HG02763 (cell line): ENCODE data around the gene IRX4.
"Not testable (repeated sequence)": the region's sequence is repeated elsewhere in the genome, so short reads cannot be mapped to it uniquely, and the experiment has no call there.

ENCODE experiments used
- ATAC-seq: cut with Tn5 transposase; IDR thresholded peaks from one replicate; pipeline ENCODE4 v1.9.1; 2021; ENCODE audit warnings: mild to moderate bottlenecking, moderate library complexity; ENCODE audit not compliant: unreplicated experiment

The IRX4 gene

DNA sequence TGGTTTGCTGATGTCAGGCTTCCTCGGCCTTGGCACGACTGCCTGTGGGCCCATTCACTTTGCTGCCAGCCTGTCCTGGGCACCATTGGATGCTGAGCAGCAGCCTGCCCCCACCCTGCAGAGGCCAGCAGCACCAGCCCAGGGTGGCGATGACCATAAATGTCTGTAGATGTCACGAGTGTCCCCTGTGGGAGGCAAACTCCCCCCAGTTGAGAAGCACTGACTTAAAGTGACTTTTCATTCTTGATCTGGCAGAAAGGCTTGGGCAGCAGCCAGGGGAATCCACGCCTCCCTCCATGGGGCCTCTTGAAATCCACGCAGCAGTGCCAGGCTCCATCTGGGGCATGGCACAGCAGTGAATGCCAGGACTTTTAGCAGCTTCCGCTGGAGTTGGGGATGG, 21.8 kb downstream of the IRX4 start:
- no peak for ATAC-seq

DNA sequence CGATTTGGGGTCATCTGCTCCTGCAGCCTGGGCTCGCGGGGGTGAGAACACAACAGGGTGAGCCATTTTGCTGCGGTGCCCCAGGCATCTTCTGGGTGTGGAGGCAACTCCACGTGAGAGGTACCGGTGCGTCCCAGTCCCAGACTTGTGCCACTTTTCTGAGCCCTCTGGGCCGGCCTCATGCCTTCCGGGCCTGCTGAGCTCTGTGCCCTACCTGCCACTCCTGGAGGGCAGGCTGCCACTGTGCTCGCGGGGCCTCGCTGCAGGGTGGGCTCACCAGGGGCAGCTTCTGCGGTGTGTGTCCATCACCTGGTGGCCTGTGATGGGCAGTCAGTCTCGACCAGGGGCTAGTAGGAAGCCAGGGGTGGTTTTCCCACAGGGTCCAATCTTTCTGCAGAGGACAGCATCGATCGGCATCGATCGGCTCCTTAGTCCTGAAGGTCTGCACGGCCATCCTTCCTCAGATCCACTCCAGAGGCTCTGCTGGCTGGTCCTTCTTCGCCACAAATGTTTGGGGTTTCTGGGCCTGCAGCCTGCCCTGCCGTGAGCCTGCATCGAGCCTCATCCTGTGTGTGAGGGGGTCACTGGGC, 22.6 kb downstream of the IRX4 start:
- no peak for ATAC-seq

DNA sequence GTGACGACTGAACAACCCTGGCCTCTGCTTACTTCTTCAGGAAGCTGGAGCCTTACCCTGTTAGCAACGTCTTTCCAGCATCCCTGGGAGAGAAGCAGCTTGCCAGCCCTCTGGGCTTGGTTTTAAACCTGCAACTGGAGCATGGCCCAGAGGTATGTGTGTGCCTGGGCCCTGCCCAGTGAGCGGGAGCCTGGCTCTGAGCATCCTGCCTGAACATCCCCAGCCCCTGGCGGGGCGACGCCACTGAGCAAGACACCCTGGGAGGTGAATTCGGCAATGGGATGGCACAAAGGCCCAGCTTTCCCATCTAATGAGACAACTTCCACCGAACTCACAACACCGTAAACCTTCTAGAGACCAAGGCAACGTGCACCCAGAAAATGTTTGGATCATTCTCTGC, 23.6 kb downstream of the IRX4 start:
- ATAC-seq, result no peak

DNA sequence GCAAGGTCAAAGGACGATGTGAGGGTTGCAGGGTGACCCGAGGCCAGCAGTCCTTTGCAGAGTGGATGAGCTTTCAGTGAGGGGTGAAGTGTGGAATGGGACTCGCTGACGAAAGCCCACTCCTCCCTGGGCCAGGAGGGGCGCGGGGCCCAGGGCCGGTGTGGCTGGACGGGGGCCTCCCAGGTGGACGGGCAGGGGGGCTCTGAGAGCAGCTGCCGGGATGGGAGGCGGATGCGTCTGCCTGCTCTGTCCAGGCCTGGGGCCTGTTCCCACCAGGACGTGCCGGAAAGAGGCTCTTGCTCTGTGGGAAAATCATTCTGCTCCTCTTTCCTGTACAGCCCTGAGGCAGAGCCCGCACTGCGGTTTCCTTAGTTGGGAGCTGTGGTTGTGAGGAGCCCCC, 24.3 kb downstream of the IRX4 start:
- no peak for ATAC-seq

DNA sequence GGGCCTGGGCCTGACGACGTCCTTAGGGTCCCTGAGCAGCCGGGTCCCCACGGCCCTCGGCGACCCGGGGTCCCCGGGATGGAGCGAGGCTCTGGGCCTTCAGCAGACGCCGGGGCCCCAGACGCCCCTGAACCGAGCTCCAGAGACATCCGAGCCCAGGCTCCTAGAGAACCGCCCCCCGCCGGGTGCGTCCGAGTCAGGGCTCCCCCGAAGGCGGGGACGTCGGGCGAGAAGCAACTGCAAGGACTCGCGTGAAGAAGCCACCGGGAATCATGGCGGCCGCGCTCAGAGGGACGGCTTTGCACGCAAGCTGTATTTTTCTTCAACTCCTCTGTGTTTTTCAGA, 25.5 kb downstream of the IRX4 start:
- no peak for ATAC-seq

DNA sequence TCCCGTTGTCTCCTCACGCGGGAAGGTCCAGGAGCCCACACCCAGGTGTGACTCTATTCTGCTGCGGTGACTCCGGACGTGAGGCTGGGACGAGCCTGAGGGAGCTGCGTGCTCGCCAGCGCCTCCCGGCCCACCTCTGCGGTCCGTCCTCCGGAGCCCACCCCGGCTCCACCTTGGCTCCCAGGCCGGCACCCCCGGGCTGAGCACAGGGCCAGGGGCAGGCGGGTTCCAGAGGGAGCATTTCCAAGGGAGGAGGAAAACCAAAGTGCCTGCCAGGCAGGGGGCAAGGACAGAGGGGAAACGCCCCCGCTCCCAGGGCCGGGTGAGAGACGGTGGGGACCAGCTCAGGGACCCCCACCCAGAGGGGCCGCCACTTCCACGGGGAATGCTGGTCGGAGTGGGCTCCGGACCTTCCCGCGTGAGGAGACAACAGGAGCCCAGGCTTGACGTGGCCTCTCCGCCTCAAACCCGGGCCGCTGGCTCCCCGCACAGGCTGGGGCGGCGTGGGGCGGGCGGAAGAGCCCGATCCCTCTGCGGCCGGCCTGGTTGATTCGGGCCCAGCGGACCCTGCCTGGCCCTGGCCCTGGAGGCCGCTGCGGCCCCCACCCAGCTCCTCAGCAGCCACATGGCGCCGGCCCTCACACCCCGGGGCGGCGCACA, 26.0 kb downstream of the IRX4 start:
- ATAC-seq, result no peak

DNA sequence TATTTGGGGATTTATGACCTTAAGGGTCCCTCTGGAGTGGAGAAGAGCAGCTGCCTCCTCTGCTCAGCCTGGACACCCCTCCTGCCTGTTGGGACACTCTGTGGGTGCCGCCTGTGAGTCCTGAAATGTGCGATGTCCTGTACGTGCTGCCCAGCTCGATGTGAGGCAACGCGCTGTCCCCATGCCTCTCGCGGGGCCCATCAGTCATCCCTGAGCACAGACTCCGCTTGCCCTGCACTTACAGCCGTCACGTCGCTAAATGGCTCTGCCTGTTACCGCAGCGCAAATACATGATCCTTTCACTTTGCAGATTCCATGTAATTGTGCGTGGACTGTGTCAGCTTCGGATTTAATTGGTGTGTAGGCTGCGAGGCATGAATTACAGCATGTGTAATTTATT, 27.1 kb downstream of the IRX4 start:
- ATAC-seq, result no peak

DNA sequence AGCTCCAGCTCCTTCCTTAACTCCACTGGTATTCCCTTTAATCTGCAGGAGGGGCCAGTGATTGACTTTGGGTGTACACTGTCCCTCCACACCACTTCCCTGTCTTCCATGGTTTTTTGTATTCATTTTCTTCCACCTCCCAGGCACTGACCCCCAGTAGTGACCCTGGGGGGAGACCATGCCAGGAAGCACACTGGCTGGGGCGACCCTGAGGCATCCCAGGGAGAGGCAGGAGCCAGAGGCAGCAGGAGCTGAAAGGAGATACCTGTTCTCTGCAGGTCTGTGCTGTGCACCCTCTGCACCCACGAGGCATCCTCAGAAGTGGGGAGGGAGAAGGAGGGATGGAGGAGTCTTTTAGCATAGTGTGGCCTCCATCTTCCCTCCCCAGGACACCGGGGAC, 27.6 kb downstream of the IRX4 start:
- no peak for ATAC-seq

DNA sequence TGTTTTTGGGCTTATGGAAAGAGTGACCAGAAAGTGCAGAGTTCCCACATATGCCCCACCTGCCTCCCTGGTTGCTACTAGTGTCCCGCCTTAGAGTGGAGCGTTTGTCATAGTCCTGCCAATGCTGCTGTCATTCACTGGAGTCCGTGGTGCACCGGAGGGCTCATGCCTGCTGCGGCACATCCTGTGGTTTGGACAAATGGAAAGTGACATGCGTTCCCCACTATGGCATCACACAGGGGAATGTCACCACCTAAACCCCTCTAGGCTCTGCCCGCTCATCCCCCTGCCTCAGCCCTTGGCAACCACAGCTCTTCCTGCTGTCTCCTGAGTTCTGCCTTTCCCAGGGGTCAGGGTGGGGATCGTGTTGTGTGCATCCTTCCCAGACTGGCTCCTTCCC, 29.2 kb downstream of the IRX4 start:
- ATAC-seq, result no peak

DNA sequence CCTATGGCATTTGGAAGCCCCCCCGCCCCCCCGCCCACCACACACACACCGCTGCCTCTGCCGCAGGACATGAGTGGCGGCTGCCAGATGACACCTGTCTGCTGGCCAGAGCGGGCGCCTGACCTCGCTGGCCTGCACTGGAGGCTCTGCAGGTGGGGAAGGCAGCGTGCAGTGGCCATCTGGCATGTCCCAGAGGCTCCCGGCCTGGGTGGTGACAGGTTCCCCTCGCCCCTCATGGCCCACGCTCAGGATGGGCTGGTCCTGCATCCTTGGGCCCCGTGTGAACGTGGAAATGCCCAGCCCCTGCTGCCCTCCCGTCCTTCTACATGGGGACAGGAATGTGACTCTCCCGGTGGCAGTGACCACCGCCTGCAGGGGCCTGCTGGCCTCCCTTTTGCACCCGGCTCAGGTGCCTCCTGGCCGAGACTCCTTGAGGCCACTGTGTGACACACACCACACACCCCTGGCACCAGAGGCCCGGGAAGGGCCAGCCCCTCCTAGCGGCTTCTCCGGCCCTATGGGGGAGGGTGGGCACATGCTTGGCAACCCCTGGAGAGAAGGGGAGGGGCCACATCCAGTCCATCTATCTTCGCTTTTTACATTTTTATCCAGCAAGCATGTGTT, 30.3 kb downstream of the IRX4 start:
- ATAC-seq, result no peak

DNA sequence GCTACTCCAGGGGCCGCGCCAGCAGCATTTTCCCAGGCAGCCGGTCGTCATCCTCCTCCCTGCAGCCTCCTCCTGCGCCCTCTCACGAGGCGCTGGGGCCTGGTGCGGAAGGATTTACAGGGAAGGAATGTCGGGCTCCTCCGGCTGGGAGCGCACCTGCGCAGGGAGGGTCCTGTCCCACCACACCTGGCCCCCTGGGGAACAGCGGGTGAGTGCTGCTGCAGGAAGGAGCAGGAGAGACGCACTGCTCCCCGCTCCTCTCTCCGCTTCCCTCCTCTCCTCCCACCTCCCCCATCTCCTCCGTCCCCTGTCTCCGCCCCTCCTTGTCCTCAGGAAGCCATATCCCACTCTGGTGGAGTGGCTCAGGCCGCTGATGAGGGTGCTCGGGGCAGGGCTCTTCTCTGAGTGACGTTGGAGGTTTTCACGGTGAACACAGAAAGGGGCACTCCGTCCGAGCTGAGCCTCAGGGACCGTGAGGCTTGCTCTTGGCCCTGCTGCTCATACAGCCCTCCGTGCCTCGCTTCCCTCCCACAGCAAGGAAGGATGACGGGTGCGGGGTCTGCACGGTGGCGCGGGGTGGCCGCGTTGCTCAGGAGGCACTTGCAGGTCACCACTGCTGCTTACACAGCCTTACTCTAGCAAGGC, 31.3 kb downstream of the IRX4 start:
- ATAC-seq, result no peak

DNA sequence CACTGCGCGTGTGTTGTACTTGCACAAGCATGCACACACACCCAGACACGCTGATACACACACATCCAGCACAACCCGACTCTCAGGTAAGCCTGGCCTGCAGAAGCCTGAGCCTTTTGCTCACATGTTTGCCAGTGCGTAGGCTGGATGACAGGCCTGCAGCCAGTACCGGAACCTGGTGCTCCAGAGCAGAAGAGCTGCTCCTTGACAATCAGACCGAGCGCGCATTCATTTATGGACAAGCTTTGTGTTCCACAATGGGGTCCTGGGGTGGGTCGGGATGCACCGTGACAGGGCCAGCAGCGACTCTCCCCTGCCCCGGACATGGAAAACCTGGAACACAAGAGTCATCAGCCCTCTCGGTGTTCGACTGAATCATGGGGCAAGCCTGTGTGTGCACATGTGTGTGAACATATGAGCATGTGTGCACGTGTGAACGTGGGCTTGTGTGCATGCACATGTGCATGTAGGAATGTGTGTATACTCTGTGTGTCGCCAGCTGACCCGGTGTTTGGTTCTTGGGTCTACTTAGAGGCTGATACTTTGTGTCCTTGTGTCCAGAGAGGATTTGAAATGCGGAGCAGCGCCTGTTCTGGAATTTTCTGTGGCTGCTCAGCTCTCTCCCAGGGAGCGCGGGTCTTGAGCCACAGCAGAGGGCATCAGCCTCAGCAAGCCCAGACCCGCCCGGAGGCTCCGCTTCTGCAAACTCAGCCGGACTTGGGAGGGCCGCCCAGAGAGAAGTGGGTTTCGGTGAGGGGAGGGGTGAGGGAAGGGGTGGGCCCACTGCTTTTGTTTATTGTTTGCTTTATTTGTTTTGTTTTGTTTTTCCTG, 32.2 kb downstream of the IRX4 start:
- no peak for ATAC-seq

DNA sequence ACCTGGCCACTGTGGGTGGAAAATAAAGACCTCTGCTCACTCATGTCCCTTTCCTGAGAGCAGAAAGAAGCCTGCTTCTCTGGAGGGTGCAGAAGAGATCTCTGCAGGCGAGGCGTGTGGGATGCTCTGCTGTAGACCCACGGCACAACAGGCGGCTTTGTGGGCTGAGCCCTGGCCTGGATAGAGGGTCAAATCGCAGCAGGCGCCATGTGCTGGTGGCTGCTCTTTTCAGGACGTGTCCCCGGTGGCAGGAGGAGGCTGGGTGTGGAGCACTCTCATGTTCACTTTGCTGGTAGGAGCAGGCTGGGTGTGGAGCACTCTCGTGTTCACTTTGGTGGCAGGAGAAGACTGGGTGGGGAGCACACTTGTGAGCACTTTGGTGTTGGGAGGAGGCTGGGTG, 35.1 kb downstream of the IRX4 start:
- no peak for ATAC-seq

DNA sequence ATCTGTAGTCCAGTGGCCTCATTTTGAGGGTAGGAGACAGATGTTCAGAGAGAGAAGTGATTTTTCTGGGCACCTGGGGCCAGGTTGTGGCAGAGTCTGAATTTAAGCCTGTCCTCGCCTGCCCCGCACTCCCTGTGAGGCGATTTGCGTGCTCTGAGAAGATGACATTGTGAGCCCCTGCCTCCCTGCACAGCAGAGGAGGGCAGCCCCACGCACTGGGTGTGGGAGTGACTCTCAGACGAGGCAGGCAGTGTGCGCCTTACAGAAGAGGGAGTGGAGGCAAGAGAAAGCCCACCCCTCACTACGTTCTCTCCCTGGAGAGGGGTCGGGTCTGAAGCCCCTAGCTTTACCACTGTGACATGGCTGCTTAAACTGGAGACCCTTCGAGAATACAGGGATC, 35.7 kb downstream of the IRX4 start:
- no peak for ATAC-seq

DNA sequence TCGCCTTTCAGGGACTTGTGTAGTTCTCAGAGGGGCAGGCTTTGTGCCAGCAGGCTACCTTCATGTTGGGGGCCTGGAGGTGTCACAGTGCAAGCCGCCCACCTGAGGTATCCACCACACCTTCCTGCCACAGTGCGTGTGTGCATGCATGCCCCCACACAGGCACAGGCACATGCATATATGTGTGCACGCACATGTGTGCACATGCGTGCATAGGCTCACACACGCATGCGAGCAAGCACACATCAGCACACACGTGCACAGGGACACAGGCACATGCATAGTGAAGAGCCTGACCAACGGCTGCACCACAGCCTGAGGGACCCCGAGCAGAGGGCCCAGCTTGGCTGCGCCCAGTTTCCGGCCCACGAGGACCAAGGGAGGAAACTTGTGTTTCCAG, 36.1 kb downstream of the IRX4 start:
- ATAC-seq, result no peak

DNA sequence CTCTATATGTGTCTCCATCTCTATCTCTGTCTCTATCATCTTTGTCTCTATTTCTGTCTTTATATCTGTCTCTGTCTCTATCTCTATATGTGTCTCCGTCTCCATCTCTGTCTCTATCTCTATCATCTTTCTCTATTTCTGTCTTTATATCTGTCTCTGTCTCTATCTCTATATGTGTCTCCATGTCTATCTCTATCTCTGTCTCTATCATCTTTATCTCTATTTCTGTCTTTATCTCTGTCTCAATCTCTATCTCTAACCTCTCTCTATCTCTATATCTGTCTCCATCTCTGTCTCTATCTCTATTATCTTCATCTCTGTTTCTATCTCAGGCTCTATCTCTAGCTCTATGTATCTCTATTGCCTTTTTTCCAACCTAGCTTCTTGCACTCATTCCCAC, 37.0 kb downstream of the IRX4 start:
- no peak for ATAC-seq

DNA sequence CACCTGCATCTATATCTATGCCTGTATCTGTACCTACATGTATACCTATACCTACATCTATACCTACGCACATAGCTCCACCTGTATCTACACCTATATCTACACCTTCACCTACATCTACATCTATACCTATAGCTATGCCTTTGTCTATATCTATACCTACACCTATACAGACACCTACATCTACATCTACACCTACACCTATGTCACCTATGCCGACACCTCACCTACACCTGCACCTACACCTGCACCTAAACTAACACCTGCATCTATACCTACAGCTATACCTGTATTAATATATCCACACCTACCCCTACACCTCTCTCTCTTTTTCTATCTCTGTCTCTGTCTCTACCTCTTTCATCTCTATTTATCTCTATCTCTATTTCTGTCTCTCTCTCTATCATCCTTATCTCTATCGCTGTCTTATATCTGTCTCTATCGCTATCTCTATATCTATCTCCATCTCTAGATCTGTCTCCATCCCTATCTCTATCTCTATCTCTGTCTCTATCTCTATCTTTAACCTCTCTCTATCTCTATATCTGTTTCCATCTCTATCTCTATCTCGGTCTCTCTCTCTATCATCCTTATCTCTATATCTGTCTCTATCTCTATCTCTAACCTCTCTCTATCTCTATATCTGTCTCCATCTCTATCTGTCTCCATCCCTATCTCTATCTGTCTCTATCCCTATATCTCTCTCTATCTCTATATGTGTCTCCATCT, 37.9 kb downstream of the IRX4 start:
- no peak for ATAC-seq

DNA sequence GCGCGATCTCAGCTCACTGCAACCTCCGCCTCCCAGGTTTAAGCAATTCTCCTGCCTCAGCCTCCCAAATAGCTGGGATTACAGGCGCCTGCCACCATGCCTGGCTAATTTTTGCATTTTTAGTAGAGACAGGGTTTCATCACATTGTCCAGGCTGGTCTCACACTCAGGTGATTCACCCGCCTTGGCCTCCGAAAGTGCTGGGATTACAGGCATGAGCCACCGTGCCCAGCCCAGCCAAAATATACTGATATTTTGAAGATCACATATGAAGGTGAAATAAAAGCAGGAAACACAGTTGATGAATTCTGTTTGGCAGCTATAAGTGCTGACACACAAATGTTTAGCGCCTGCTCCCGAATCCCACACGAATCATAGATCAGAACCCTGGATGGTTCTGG, 39.0 kb downstream of the IRX4 start:
- not testable (repeated sequence) for ATAC-seq

DNA sequence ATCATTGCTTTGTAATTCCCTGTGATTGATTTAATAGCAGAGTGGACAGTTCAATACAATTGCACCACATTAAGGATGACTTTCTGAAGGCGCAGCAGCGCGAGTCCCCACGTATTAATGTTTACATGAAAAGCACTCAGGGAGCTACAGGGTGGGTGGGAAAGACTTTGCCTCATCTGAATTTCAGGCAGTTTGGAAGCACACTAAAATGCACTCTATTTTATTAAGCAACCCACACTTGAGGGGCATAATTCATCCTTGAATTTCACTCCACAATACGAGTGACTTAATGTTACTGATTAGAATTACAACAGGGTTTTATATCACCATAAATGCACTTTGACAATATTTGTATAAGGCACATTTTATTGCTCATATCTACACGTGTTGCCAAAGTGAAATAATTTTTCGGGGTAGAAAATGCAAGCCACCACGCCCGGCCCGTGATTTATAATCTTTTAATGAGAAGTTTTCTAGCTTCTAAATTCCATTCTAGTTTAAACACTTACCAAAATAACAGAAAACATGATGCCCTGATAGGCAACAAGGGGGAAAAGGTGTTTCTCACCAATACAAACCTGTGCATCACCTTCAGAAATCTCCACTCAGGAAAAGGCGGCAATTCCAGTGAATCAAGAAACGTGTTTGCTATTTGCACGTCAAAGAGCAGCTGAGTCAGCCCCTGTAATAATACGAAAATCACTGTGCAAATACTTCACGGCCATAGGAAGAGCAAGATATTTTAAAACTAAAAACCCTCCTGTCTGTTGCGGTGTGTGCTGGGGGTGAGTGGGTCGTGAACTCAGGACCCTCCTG, 40.5 kb downstream of the IRX4 start:
- ATAC-seq, result no peak
